Osteocyte (in vitro differentiated cells): Measurements from ENCODE around the gene NRGN. TPM values are rescaled to one million over a fixed set of nuclear protein-coding genes. Genes with fewer than 3 reads are reported as not detected.

ENCODE experiments used
- DNase-seq: peaks from one replicate; pipeline ENCODE4 v3.0.0; 2021; ENCODE audit warnings: mixed read lengths; ENCODE audit not compliant: unreplicated experiment; ENCODE audit errors: extremely low spot score
- H3K27ac Mint-ChIP-seq: one replicate; pipeline ENCODE4 v1.8.0; 2021; ENCODE audit warnings: mild to moderate bottlenecking, mixed read lengths; ENCODE audit not compliant: unreplicated experiment
- H3K27me3 Mint-ChIP-seq: one replicate; pipeline ENCODE4 v1.8.0; 2021; ENCODE audit warnings: mixed read lengths; ENCODE audit not compliant: unreplicated experiment
- H3K36me3 Mint-ChIP-seq: one replicate; pipeline ENCODE4 v1.8.0; 2021; ENCODE audit warnings: mixed read lengths; ENCODE audit not compliant: unreplicated experiment
- H3K4me1 Mint-ChIP-seq: one replicate; pipeline ENCODE4 v1.8.0; 2021; ENCODE audit warnings: mixed read lengths; ENCODE audit not compliant: unreplicated experiment
- H3K4me3 Mint-ChIP-seq: one replicate; pipeline ENCODE4 v1.8.0; 2021; ENCODE audit warnings: mild to moderate bottlenecking, moderate library complexity, mixed read lengths; ENCODE audit not compliant: unreplicated experiment
- H3K9me3 Mint-ChIP-seq: one replicate; pipeline ENCODE4 v1.8.0; 2021; ENCODE audit warnings: mixed read lengths; ENCODE audit not compliant: unreplicated experiment
- CTCF ChIP-seq: fragments of 200-600 bp; sonication (generic); IDR thresholded peaks from 2 replicates; pipeline ENCODE4 v1.5.0; 2021; ENCODE audit warnings: antibody characterized with exemption, mild to moderate bottlenecking, moderate library complexity
- total RNA-seq: library from RNA; stranded (reverse); gene quantifications from 2 replicates; pipeline ENCODE4 v1.2.1, GENCODE V29; 2021

The NRGN gene
- total RNA-seq, 1 donor from 2014 or later, result 0.97 TPM

GRCh38 chr11:124719534-124719933 is 20.2 kb upstream of the NRGN start:
- Mint-ChIP-seq H3K4me1 (peaks cover 11% of the 10 kb centered on the region), H3K36me3 (no peaks in the 10 kb centered on the region)

GRCh38 chr11:124722176-124722575 is 17.6 kb upstream of the NRGN start:
- H3K4me1 Mint-ChIP-seq, result peaks cover 27% of the 10 kb centered on the region
- TF ChIP-seq CTCF, result no peak
- no peak overlapping the region for H3K27ac Mint-ChIP-seq
- H3K36me3 Mint-ChIP-seq, result no peaks in the 10 kb centered on the region
- H3K9me3 Mint-ChIP-seq, result no peaks in the 10 kb centered on the region
- H3K27me3 Mint-ChIP-seq, result peaks cover 65% of the 10 kb centered on the region
- no peak for DNase-seq
- no peak overlapping the region for H3K4me3 Mint-ChIP-seq

More at GRCh38 chr11:124719534-124719933, 20.2 kb upstream of the NRGN start:
- no peak overlapping the region for H3K27ac Mint-ChIP-seq
- no peak for DNase-seq
- H3K4me3 Mint-ChIP-seq, result no peak overlapping the region
- TF ChIP-seq CTCF, result no peak
- H3K9me3 Mint-ChIP-seq, result no peaks in the 10 kb centered on the region
- peaks cover 79% of the 10 kb centered on the region for H3K27me3 Mint-ChIP-seq

GRCh38 chr11:124724979-124725718 is 14.6 kb upstream of the NRGN start:
- Mint-ChIP-seq H3K4me3 (no peak overlapping the region), H3K27ac (no peak overlapping the region), H3K4me1 (peaks cover 18% of the 10 kb centered on the region), H3K9me3 (no peaks in the 10 kb centered on the region), H3K27me3 (peaks cover 43% of the 10 kb centered on the region), H3K36me3 (no peaks in the 10 kb centered on the region)
- no peak for DNase-seq
- TF ChIP-seq CTCF, result no peak

GRCh38 chr11:124725719-124726105 is 14.0 kb upstream of the NRGN start:
- Mint-ChIP-seq H3K4me1 (peaks cover 18% of the 10 kb centered on the region), H3K27ac (peak overlapping the region; percentile 24), H3K4me3 (no peak overlapping the region), H3K36me3 (no peaks in the 10 kb centered on the region), H3K27me3 (peaks cover 37% of the 10 kb centered on the region), H3K9me3 (no peaks in the 10 kb centered on the region)
- TF ChIP-seq CTCF, result no peak
- no peak for DNase-seq

GRCh38 chr11:124727474-124727873 is 12.3 kb upstream of the NRGN start:
- Mint-ChIP-seq H3K4me1 (peaks cover 18% of the 10 kb centered on the region), H3K9me3 (no peaks in the 10 kb centered on the region), H3K4me3 (no peak overlapping the region), H3K27me3 (peaks cover 23% of the 10 kb centered on the region), H3K36me3 (no peaks in the 10 kb centered on the region), H3K27ac (no peak overlapping the region)
- no peak for DNase-seq
- TF ChIP-seq CTCF, result no peak
